Ectodermal cell (in vitro differentiated cells): ENCODE data around the gene PSG6.
"Not testable (repeated sequence)": the region's sequence is repeated elsewhere in the genome, so short reads cannot be mapped to it uniquely, and the experiment has no call there.

Source experiments
- H3K27ac ChIP-seq: 2 replicates; pipeline ENCODE4 v1.7.0; 2013; ENCODE audit warnings: mild to moderate bottlenecking, low read depth, low read length; ENCODE audit not compliant: insufficient read depth, poor library complexity, severe bottlenecking
- H3K27me3 ChIP-seq: 2 replicates; pipeline ENCODE4 v1.7.0; 2013; ENCODE audit warnings: mild to moderate bottlenecking, low read length; ENCODE audit not compliant: insufficient read depth, control insufficient read depth, poor library complexity, severe bottlenecking
- H3K36me3 ChIP-seq: one replicate; pipeline ENCODE4 v1.7.0; 2013; ENCODE audit warnings: low read length; ENCODE audit not compliant: control insufficient read depth, insufficient read depth
- H3K4me1 ChIP-seq: one replicate; pipeline ENCODE4 v1.7.0; 2013; ENCODE audit warnings: low read length; ENCODE audit not compliant: control insufficient read depth, insufficient read depth
- H3K4me3 ChIP-seq: 2 replicates; pipeline ENCODE4 v1.7.0; 2013; ENCODE audit warnings: low read depth, low read length, control low read depth; ENCODE audit not compliant: insufficient read depth
- H3K9me3 ChIP-seq: 2 replicates; pipeline ENCODE4 v1.7.0; 2013; ENCODE audit warnings: mild to moderate bottlenecking, low read length, moderate library complexity; ENCODE audit not compliant: control insufficient read depth
- WGBS, 2 experiments: methylation state at CpG; one replicate each; pipeline ENCODE4 v1.1.7; 2013; ENCODE audit warnings: missing lambda C conversion rate in 2 of 2; 5-methylcytosine and 5-hydroxymethylcytosine counted together

PSG6 gene

GRCh38 chr19:42882730-42883129, 35.0 kb downstream of the PSG6 start:
- not testable (repeated sequence) for H3K4me3 ChIP-seq, H3K27ac ChIP-seq, H3K27me3 ChIP-seq, H3K4me1 ChIP-seq, H3K36me3 ChIP-seq, H3K9me3 ChIP-seq
- 85% methylated on average over 1 of the region's 2 CpGs; no CpG with 5 or more reads in 1 of the 2 experiments for WGBS, 2 experiments

- H3K27me3 ChIP-seq, H3K36me3 ChIP-seq, H3K9me3 ChIP-seq, H3K4me3 ChIP-seq, H3K27ac ChIP-seq, H3K4me1 ChIP-seq: not testable (repeated sequence)
- WGBS, 2 experiments = 68 to 69% methylated on average over 5 of the region's 5 CpGs
Observed at GRCh38 chr19:42882010-42882409, 35.7 kb downstream of the PSG6 start.

DNA sequence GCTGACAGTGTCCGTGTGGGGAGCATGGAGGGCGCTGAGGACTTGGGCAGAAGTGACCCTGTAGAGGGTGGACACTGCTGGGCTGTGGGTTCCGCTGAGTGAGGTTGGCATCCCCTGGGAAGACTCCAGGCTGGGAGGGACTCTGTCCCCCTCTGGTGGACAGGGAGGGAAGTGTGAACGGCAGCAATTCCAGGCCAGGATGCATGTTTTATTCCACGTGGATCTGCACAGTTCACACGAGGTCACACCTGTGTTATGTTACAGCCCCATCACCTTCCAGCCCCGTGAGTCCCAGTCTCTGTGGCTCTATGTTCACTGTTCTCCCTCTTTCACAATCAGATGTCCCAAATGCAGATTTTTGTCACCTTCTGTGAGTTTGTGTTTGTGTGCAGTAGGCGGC, 36.4 kb downstream of the PSG6 start:
- not testable (repeated sequence) for H3K27me3 ChIP-seq, H3K9me3 ChIP-seq, H3K4me3 ChIP-seq, H3K4me1 ChIP-seq, H3K27ac ChIP-seq, H3K36me3 ChIP-seq
- WGBS, 2 experiments = 79 to 84% methylated on average over 7 to 8 of the region's 8 CpGs

DNA sequence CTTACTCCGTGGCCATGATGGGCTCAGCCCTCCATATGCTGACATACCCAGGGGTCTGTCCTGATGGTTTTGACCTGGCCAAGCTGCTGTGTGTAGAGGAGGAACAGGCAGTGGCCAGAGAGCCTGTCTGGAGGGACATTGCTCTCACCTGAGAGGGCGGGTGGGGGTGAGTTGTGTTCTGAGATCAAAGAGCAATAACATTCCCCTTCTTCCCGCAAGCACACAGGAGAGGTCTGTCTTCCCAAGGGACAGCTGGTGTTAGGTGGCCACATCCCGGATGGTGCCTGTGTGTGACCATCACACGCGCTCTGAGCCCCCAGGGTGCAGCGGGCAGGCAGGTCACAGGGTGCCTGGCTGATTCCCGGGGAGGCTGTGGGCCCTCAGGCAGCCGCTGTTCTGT, 37.1 kb downstream of the PSG6 start:
- H3K4me1 ChIP-seq, H3K27ac ChIP-seq, H3K36me3 ChIP-seq, H3K9me3 ChIP-seq, H3K27me3 ChIP-seq, H3K4me3 ChIP-seq: not testable (repeated sequence)
- 93 to 97% methylated on average over 8 to 9 of the region's 9 CpGs for WGBS, 2 experiments

DNA sequence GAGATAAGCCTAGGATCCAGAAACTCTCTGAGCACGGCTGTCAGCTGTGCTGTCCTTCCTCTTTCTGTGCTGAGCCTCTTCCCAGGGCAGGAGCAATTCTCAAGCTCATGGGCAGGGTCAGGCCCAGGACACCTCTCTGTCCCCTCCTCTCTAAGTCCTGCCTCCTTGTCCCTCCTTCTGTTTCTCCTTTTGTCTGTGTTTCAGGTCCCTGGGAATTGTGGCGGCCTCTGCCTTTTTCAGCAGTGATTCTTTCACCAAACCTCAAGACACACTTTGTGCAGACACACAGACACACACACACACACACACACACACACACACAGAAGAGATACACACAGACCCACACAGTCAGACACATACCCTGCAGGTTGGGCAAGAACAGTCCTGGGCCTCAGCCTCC, 38.1 kb downstream of the PSG6 start, which contains the start of gene PSG1:
TSS of gene PSG1 (minus strand) at position 101 of the 400 bp plus-strand sequence. CDS start 132 bp downstream, outside the sequence.
- no peaks in the 10 kb centered on the region for H3K4me1 ChIP-seq
- no peaks in the 10 kb centered on the region for H3K27me3 ChIP-seq
- H3K4me3 ChIP-seq = no peak within 1 kb of the TSS
- no peak within 1 kb of the TSS for H3K27ac ChIP-seq
- WGBS, 2 experiments = 74 to 78% methylated on average over 2 of the region's 2 CpGs
- H3K9me3 ChIP-seq = no peaks in the 10 kb centered on the region
- no peaks in the 10 kb centered on the region for H3K36me3 ChIP-seq

- not testable (repeated sequence) for H3K9me3 ChIP-seq, H3K27ac ChIP-seq, H3K4me1 ChIP-seq, H3K4me3 ChIP-seq, H3K36me3 ChIP-seq, H3K27me3 ChIP-seq
Observed at GRCh38 chr19:42876596-42876995, 41.1 kb downstream of the PSG6 start.

DNA sequence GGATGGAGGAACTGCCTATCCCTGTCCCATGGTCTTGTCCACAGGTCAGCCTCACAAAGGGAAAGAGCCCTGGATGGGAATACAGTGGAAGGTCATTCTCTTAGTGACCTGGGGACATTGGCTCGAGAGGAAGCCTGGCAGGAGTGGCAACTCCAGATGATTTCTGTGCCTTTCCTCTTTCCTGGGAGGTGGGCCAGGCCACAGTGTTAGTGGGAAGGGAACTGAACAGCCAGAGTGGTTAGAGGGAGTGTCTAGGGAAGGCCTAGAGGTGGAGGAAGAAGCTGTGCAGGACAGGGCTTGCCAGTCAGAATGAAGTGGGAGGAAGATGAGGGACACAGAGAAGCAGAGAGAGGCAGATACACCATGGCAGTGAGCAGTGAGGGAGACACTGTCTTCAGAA, 41.8 kb downstream of the PSG6 start:
- H3K36me3 ChIP-seq, H3K27me3 ChIP-seq, H3K9me3 ChIP-seq, H3K27ac ChIP-seq, H3K4me1 ChIP-seq, H3K4me3 ChIP-seq: not testable (repeated sequence)
- 72 to 88% methylated on average over 1 of the region's 1 CpG for WGBS, 2 experiments

DNA sequence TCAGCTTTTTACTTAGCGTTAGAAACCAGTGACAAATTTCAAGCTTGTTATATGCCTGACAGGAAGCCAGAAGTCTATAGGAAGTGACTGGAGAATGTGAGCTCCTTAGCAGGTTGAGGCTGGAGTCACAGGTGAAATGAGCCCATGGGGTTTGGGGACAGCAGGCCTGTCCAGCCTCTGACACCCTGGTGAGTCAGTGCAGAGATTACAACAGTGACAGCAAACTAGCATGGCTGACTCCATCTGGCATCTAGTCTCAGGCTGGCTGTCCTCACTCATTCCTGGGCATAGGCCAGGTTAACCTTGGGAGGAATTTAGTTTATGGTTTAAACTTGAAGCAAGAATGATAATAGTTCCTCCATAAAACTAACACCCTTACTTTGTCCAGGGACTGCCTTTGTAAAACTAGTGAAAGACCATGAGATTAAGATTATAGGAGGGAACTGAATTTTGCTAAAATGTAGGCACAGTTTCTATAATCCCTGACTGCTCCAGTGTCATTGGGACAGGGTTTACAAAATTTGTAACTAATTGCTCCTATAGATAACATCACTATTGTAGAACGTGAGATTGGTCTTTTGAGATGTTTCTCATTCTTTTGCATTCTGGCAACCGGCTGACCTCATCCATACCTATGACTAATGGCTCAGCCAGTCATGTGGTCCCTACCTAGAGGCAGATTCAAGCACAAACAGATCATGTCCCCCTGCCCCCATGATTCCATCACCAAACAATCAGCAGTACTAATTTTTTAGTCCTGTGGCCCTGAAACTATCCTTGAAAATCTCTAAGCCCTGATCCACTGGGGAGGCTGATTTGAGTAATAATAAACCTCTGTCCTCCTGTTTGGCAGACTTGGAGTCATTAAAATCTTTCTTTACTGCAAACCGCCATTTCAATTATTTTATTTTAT, 42.5 kb downstream of the PSG6 start:
- H3K4me1 ChIP-seq, H3K27ac ChIP-seq, H3K4me3 ChIP-seq, H3K36me3 ChIP-seq, H3K9me3 ChIP-seq, H3K27me3 ChIP-seq: not testable (repeated sequence)
- WGBS, 2 experiments = 83 to 90% methylated on average over 2 to 3 of the region's 4 CpGs

DNA sequence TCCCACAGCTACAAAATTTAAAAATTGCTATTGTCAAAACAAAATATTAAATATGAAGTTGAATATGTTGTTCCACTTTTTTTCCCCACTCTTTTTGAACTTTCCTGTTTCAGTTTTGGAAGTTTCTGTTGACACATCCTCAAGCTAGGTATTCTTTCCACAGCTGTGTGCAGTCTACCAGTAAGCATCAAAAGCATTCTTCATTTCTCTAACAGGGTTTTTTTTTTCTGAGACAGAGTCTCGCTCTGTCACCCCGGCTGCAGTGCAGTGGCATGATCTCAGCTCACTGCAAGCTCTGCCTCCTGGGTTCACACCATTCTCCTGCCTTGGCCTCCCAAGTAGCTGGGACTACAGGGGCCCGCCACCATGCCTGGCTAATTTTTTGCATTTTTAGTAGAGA, 43.6 kb downstream of the PSG6 start:
- H3K27ac ChIP-seq, H3K27me3 ChIP-seq, H3K9me3 ChIP-seq, H3K36me3 ChIP-seq, H3K4me1 ChIP-seq, H3K4me3 ChIP-seq: not testable (repeated sequence)
- 84 to 90% methylated on average over 3 of the region's 3 CpGs for WGBS, 2 experiments

- 87 to 88% methylated on average over 3 of the region's 3 CpGs for WGBS, 2 experiments
Observed at GRCh38 chr19:42872608-42873007, 45.1 kb downstream of the PSG6 start.

GRCh38 chr19:42857544-42857867, 60.2 kb downstream of the PSG6 start:
- H3K27ac ChIP-seq = no peak overlapping the region
- WGBS, 2 experiments = 76% methylated on average over 5 of the region's 5 CpGs
- H3K4me3 ChIP-seq = no peak overlapping the region
- no peaks in the 10 kb centered on the region for H3K4me1 ChIP-seq
- H3K9me3 ChIP-seq = no peaks in the 10 kb centered on the region
- H3K36me3 ChIP-seq = no peaks in the 10 kb centered on the region
- no peaks in the 10 kb centered on the region for H3K27me3 ChIP-seq

More at GRCh38 chr19:42872608-42873007, 45.1 kb downstream of the PSG6 start:
- no peaks in the 10 kb centered on the region for H3K36me3 ChIP-seq
- H3K4me3 ChIP-seq = no peak overlapping the region
- H3K4me1 ChIP-seq = no peaks in the 10 kb centered on the region
- no peak overlapping the region for H3K27ac ChIP-seq
- H3K9me3 ChIP-seq = no peaks in the 10 kb centered on the region
- no peaks in the 10 kb centered on the region for H3K27me3 ChIP-seq
